SU-DHL-6 (cell line): ENCODE measurements around the gene NTM.

ENCODE experiments used
- EZH2phosphoT487 ChIP-seq: fragments of 200-600 bp; sonication (generic), shearing (Covaris generic); conservative IDR thresholded peaks from 2 replicates; pipeline ENCODE4 v1.6.1; 2018; ENCODE audit warnings: mild to moderate bottlenecking, antibody characterized with exemption, low read length, moderate library complexity, mixed read lengths
- TF ChIP-seq, protein P1 (sequence below): fragments of 200-600 bp; sonication (generic); IDR thresholded peaks from one replicate; pipeline ENCODE4 v1.5.1; 2017; ENCODE audit warnings: antibody characterized with exemption, mild to moderate bottlenecking, low read length, moderate library complexity; ENCODE audit not compliant: insufficient read depth, poor library complexity, severe bottlenecking

DNA sequence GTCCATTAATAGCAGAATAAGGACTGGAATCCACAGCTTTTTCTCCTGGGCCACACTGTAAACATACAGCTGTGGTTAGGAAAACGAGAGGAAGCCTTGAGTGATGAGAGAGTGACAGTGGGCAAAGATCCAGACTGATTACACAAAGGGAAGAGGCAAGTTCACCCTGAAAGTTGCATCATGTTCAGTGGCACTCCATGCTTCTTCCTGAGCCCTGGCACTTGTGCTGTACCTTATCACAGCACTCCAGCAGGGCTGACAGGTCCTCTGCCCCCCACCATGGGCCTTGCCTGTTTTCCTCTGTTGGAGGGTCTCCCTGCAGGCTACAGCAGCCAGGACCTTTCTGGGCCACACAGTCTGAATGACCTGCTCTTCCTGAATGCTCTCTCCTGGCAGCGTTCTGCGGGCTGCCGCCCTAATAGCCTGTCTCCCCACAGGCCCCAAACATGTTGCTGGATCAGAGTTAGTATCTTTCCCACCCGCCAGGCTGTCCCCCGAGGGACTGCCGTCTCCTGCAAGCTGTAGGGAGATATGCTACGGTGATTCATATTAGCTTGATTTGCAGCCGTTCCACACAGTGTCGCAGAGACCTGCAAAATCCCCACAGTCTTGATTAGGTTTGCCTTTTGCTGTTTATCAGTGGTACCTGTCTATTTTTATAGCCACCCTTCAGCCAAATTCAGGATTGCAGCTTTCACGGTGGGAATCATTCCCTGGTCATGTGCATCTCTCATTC is 60.2 kb downstream of the NTM start:
- TF ChIP-seq, protein P1, sequence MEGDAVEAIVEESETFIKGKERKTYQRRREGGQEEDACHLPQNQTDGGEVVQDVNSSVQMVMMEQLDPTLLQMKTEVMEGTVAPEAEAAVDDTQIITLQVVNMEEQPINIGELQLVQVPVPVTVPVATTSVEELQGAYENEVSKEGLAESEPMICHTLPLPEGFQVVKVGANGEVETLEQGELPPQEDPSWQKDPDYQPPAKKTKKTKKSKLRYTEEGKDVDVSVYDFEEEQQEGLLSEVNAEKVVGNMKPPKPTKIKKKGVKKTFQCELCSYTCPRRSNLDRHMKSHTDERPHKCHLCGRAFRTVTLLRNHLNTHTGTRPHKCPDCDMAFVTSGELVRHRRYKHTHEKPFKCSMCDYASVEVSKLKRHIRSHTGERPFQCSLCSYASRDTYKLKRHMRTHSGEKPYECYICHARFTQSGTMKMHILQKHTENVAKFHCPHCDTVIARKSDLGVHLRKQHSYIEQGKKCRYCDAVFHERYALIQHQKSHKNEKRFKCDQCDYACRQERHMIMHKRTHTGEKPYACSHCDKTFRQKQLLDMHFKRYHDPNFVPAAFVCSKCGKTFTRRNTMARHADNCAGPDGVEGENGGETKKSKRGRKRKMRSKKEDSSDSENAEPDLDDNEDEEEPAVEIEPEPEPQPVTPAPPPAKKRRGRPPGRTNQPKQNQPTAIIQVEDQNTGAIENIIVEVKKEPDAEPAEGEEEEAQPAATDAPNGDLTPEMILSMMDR: no peak
- no peak for TF ChIP-seq EZH2phosphoT487
